ENCODE results near the gene ZDHHC3. TPM values are rescaled to one million over a fixed set of nuclear protein-coding genes. Genes with fewer than 3 reads are reported as not detected.

ZDHHC3 gene
- polyA plus RNA-seq, 4 donors, result 54.3 to 91.3 (median 58.3) TPM

DNA sequence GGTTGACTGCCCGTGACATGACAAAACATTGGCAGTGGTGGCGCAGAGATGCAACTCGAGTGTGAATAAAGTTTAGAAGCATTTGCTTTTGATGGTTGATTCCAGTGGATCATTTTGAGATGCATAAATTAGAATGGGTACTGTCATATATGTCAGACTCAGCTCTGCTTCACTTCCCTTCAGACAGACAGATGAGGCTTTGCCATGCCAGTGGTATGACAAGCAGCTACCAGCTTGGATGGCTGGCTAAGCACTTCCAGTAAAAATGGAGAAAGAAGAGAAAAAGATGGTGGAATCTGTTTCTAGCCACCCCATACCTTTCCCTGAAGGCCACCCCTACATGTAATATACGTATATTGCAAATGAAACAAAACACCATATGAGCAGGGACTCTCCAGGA lies 36.6 kb upstream of the ZDHHC3 start:
- no peak for FAIRE-seq
- Histone ChIP-seq H3K4me3 (ENCODE audit: low read depth in 1 of 3, low read length in 3 of 3) (no peak overlapping the region), H3K27ac (ENCODE audit: low read depth in 1 of 3, low read length in 2 of 3) (peak overlapping the region in 1 of 3 donors; percentile 67), H3K4me1 (ENCODE audit: control insufficient read depth in 3 of 3, insufficient read depth in 2 of 3, low read depth in 1 of 3, low read length in 2 of 3) (no peaks in the 10 kb centered on the region), H3K27me3 (ENCODE audit: control insufficient read depth in 3 of 3, insufficient read depth in 3 of 3, low read length in 3 of 3) (no peaks in the 10 kb centered on the region), H3K9me3 (ENCODE audit: control insufficient read depth in 2 of 2, insufficient read depth in 1 of 2, low read depth in 1 of 2, low read length in 1 of 2) (no peaks in the 10 kb centered on the region), H3K36me3 (ENCODE audit: control insufficient read depth in 3 of 3, insufficient read depth in 2 of 3, low read depth in 1 of 3, low read length in 3 of 3) (peaks cover 0 to 47% (median 4%) of the 10 kb centered on the region in 3 donors)
- 90 to 99% (median 97%) methylated on average over 4 of the region's 4 CpGs for WGBS, 3 donors
- DNase-seq, result no peak

DNA sequence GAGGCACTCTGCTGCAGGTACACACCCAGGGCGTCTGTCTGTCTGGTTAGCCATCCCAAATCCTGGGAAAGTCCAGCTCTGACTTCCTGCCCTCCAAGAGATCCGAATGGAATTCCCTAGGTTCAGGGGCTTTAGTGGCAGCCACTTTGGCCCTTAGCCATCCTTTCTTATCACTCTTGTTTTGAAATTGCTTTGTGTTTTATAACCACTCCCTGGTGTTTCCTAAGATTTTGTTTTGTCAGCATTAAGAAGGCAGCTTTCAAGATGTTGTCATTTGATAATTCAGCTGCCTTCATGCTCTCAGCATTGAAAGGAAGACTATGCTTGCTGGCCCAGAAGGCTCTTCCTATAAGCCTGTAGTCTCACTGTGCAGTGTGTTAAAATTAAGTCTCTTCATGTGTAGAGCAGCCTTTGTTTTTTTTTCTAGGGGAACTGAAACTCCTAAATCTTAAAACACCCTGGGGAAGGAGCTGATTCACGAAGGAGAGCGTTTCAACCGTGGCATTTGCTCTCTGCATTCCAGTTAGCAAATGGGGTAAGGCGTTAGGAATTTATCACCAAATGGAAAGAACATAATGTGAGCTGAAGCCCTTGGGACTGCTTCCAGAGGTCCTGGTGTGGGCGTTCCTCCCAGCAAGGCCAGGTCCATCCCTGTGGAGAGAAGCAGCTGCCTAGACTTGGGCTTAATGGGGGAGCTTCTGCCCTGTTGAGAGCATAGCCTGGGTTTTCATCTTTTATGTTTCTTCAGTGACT lies 36.0 kb upstream of the ZDHHC3 start:
- Histone ChIP-seq H3K27me3 (ENCODE audit: control insufficient read depth in 3 of 3, insufficient read depth in 3 of 3, low read length in 3 of 3) (no peaks in the 10 kb centered on the region), H3K27ac (ENCODE audit: low read depth in 1 of 3, low read length in 2 of 3) (peak overlapping the region in 1 of 3 donors; percentile 67), H3K4me3 (ENCODE audit: low read depth in 1 of 3, low read length in 3 of 3) (no peak overlapping the region), H3K36me3 (ENCODE audit: control insufficient read depth in 3 of 3, insufficient read depth in 2 of 3, low read depth in 1 of 3, low read length in 3 of 3) (peaks cover 0 to 51% (median 4%) of the 10 kb centered on the region in 3 donors), H3K9me3 (ENCODE audit: control insufficient read depth in 2 of 2, insufficient read depth in 1 of 2, low read depth in 1 of 2, low read length in 1 of 2) (no peaks in the 10 kb centered on the region), H3K4me1 (ENCODE audit: control insufficient read depth in 3 of 3, insufficient read depth in 2 of 3, low read depth in 1 of 3, low read length in 2 of 3) (no peaks in the 10 kb centered on the region)
- 41 to 62% (median 59%) methylated on average over 7 of the region's 7 CpGs for WGBS, 3 donors
- no peak for FAIRE-seq
- no peak for DNase-seq

DNA sequence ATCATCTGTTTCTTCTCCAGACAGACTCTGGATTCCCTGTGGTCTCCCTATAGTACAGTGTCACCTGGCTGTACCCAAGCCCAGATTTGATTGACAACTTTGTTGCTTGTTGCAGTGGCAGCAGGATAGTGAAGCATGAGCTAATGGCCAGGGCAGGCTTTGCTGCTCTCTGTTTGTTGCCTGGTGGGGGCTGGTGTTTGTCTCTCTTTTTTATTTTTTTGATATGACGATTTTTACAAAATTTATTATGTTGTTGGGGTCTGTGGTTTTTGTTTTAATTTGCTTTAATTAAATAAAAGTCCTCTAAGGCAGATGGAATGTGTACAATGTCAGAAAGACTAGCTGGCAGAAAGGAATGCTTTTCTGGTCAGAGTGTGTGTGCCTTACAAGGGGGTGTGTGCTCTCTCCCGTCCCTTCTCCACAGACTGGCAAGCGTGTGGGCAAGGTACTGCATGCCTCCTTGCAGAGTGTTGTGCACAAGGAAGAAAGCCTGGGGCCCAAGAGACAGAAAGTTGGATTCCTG lies 34.9 kb upstream of the ZDHHC3 start:
- H3K4me1 ChIP-seq (ENCODE audit: control insufficient read depth in 3 of 3, insufficient read depth in 2 of 3, low read depth in 1 of 3, low read length in 2 of 3), result no peaks in the 10 kb centered on the region
- peak overlapping the region in 1 of 3 donors; percentile 67 for H3K27ac ChIP-seq (ENCODE audit: low read depth in 1 of 3, low read length in 2 of 3)
- H3K9me3 ChIP-seq (ENCODE audit: control insufficient read depth in 2 of 2, insufficient read depth in 1 of 2, low read depth in 1 of 2, low read length in 1 of 2), result no peaks in the 10 kb centered on the region
- H3K36me3 ChIP-seq (ENCODE audit: control insufficient read depth in 3 of 3, insufficient read depth in 2 of 3, low read depth in 1 of 3, low read length in 3 of 3), result peaks cover 0 to 54% (median 4%) of the 10 kb centered on the region in 3 donors
- no peaks in the 10 kb centered on the region for H3K27me3 ChIP-seq (ENCODE audit: control insufficient read depth in 3 of 3, insufficient read depth in 3 of 3, low read length in 3 of 3)
- FAIRE-seq (no peak), DNase-seq (no peak)
- no peak overlapping the region for H3K4me3 ChIP-seq (ENCODE audit: low read depth in 1 of 3, low read length in 3 of 3)
- 75 to 91% (median 79%) methylated on average over 3 of the region's 3 CpGs for WGBS, 3 donors

DNA sequence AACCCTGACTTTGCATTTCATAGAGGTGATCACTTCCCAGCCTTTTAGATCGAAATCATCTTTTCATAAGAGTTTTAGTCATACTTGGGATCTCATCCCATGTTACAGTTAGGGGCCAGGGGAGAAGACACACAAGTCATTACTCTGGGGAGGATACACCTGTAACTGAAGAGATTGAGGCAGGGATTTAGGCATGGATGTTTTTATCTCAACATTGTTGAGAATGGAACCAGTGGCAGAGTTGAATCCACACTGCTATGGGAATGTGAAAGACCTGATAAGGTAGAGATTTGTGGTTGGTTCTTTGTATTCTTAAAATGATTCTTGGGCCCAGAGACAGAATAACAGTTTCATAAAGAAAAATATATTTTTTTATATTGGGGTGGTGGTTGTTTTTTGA lies 33.9 kb upstream of the ZDHHC3 start:
- no peaks in the 10 kb centered on the region for H3K27me3 ChIP-seq (ENCODE audit: control insufficient read depth in 3 of 3, insufficient read depth in 3 of 3, low read length in 3 of 3)
- no peak for DNase-seq
- H3K4me1 ChIP-seq (ENCODE audit: control insufficient read depth in 3 of 3, insufficient read depth in 2 of 3, low read depth in 1 of 3, low read length in 2 of 3), result no peaks in the 10 kb centered on the region
- peaks cover 0 to 56% (median 4%) of the 10 kb centered on the region in 3 donors for H3K36me3 ChIP-seq (ENCODE audit: control insufficient read depth in 3 of 3, insufficient read depth in 2 of 3, low read depth in 1 of 3, low read length in 3 of 3)
- H3K9me3 ChIP-seq (ENCODE audit: control insufficient read depth in 2 of 2, insufficient read depth in 1 of 2, low read depth in 1 of 2, low read length in 1 of 2), result peaks cover 0 to 2% of the 10 kb centered on the region in 2 donors
- no peak overlapping the region for H3K4me3 ChIP-seq (ENCODE audit: low read depth in 1 of 3, low read length in 3 of 3)
- no peak overlapping the region for H3K27ac ChIP-seq (ENCODE audit: low read depth in 1 of 3, low read length in 2 of 3)
- no peak for FAIRE-seq
- WGBS, 3 donors, result 94 to 97% (median 95%) methylated on average over 1 of the region's 1 CpG

DNA sequence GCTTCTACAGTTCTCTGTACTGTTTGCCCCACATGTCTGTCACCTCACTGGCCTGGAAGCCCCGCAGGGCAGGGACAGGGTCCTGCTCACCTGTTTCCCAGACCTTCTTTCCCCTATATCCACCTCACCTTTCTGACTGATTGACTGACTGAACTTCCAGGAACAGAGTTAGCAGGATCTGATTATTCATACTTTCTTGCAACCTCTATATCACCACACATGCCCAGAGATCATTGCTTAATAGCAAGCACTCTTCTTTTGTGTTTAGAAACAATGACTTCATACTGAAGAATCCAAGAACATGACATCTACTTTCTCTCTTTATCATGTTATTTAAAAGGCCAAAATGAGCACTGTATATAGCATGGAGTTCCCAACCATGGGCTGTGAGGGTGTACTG lies 32.1 kb upstream of the ZDHHC3 start:
- WGBS, 3 donors, result 98 to 100% (median 100%) methylated on average over 1 of the region's 1 CpG
- Histone ChIP-seq H3K4me3 (ENCODE audit: low read depth in 1 of 3, low read length in 3 of 3) (no peak overlapping the region), H3K27ac (ENCODE audit: low read depth in 1 of 3, low read length in 2 of 3) (no peak overlapping the region), H3K9me3 (ENCODE audit: control insufficient read depth in 2 of 2, insufficient read depth in 1 of 2, low read depth in 1 of 2, low read length in 1 of 2) (peaks cover 0 to 2% of the 10 kb centered on the region in 2 donors), H3K27me3 (ENCODE audit: control insufficient read depth in 3 of 3, insufficient read depth in 3 of 3, low read length in 3 of 3) (no peaks in the 10 kb centered on the region), H3K36me3 (ENCODE audit: control insufficient read depth in 3 of 3, insufficient read depth in 2 of 3, low read depth in 1 of 3, low read length in 3 of 3) (peaks cover 2 to 46% (median 4%) of the 10 kb centered on the region in 3 donors), H3K4me1 (ENCODE audit: control insufficient read depth in 3 of 3, insufficient read depth in 2 of 3, low read depth in 1 of 3, low read length in 2 of 3) (no peaks in the 10 kb centered on the region)
- FAIRE-seq (no peak), DNase-seq (no peak)

DNA sequence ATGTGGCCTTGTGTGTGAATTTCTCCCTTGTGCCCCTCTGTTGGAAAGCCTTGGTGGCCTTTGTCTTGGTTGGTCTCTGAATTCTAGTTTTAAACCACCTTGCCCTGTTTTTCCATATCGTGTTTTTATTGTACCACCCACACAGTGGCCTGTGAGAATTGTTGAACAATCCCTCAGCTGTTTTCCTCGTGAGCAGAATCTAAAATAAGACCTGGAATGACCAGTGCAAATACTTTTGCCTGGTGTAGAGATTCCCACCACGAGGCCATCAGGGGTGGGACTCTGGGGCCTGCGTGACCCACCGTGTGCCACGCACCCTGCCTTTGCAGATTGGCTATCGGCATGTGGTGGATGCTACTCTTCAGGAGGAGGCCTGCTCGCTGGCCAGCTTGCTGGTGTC lies 31.1 kb upstream of the ZDHHC3 start:
- Histone ChIP-seq H3K9me3 (ENCODE audit: control insufficient read depth in 2 of 2, insufficient read depth in 1 of 2, low read depth in 1 of 2, low read length in 1 of 2) (peaks cover 0 to 2% of the 10 kb centered on the region in 2 donors), H3K4me1 (ENCODE audit: control insufficient read depth in 3 of 3, insufficient read depth in 2 of 3, low read depth in 1 of 3, low read length in 2 of 3) (no peaks in the 10 kb centered on the region), H3K36me3 (ENCODE audit: control insufficient read depth in 3 of 3, insufficient read depth in 2 of 3, low read depth in 1 of 3, low read length in 3 of 3) (peaks cover 2 to 47% (median 4%) of the 10 kb centered on the region in 3 donors), H3K4me3 (ENCODE audit: low read depth in 1 of 3, low read length in 3 of 3) (no peak overlapping the region), H3K27ac (ENCODE audit: low read depth in 1 of 3, low read length in 2 of 3) (no peak overlapping the region), H3K27me3 (ENCODE audit: control insufficient read depth in 3 of 3, insufficient read depth in 3 of 3, low read length in 3 of 3) (no peaks in the 10 kb centered on the region)
- DNase-seq, result no peak
- 95 to 97% (median 95%) methylated on average over 8 of the region's 8 CpGs for whole genome bisulfite sequencing, 3 donors
- no peak for FAIRE-seq

DNA sequence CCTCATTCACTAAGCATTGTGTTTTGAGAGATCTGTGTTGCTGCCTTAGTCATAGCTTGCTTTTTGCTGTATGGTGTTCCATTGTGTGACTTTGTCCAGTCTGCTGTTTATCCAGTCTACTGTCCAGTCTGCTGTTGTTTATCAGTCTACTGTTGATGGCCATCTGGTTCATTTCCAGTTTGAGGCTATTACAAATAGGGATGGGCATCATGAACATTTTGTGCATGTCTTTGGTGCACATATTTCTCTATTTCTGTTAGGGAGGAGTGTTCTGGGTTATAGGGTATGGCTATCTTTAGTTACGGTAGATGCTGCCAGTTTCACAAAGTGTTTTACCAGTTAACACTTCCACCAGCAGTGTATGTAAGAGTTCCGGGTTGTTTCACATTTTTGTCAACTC lies 27.9 kb upstream of the ZDHHC3 start:
- FAIRE-seq, result no peak
- Histone ChIP-seq H3K27ac (ENCODE audit: low read depth in 1 of 3, low read length in 2 of 3) (no peak overlapping the region), H3K4me3 (ENCODE audit: low read depth in 1 of 3, low read length in 3 of 3) (no peak overlapping the region), H3K4me1 (ENCODE audit: control insufficient read depth in 3 of 3, insufficient read depth in 2 of 3, low read depth in 1 of 3, low read length in 2 of 3) (no peaks in the 10 kb centered on the region), H3K9me3 (ENCODE audit: control insufficient read depth in 2 of 2, insufficient read depth in 1 of 2, low read depth in 1 of 2, low read length in 1 of 2) (peaks cover 0 to 2% of the 10 kb centered on the region in 2 donors), H3K36me3 (ENCODE audit: control insufficient read depth in 3 of 3, insufficient read depth in 2 of 3, low read depth in 1 of 3, low read length in 3 of 3) (peaks cover 3 to 35% (median 4%) of the 10 kb centered on the region in 3 donors), H3K27me3 (ENCODE audit: control insufficient read depth in 3 of 3, insufficient read depth in 3 of 3, low read length in 3 of 3) (no peaks in the 10 kb centered on the region)
- 89 to 97% (median 93%) methylated on average over 2 of the region's 2 CpGs for WGBS, 3 donors
- DNase-seq, result no peak

DNA sequence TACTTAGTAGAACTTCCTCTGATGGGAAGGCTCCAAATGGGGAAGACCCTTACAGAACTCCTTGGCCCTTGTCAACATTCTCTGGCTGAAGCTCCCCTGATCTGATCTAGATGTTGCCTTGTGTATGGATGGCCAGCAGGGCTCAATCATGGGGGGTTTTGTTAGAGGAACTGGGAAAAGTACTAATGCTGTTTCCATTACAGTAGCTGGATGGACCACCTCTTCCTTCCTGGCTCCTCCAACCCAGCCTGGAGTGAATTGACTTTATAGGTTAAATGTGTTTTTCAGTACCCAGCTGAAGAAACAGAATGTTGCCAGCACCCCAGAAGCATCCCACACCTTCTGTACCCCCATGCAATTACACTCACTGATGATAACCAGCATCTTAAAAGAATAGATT lies 27.4 kb upstream of the ZDHHC3 start:
- peaks cover 0 to 2% of the 10 kb centered on the region in 2 donors for H3K9me3 ChIP-seq (ENCODE audit: control insufficient read depth in 2 of 2, insufficient read depth in 1 of 2, low read depth in 1 of 2, low read length in 1 of 2)
- DNase-seq, result no peak
- H3K4me3 ChIP-seq (ENCODE audit: low read depth in 1 of 3, low read length in 3 of 3), result no peak overlapping the region
- H3K4me1 ChIP-seq (ENCODE audit: control insufficient read depth in 3 of 3, insufficient read depth in 2 of 3, low read depth in 1 of 3, low read length in 2 of 3), result no peaks in the 10 kb centered on the region
- peaks cover 3 to 36% (median 4%) of the 10 kb centered on the region in 3 donors for H3K36me3 ChIP-seq (ENCODE audit: control insufficient read depth in 3 of 3, insufficient read depth in 2 of 3, low read depth in 1 of 3, low read length in 3 of 3)
- no peak for FAIRE-seq
- H3K27ac ChIP-seq (ENCODE audit: low read depth in 1 of 3, low read length in 2 of 3), result no peak overlapping the region
- no peaks in the 10 kb centered on the region for H3K27me3 ChIP-seq (ENCODE audit: control insufficient read depth in 3 of 3, insufficient read depth in 3 of 3, low read length in 3 of 3)

Measured in small intestine (tissue), 7 donors.